NCI-H1092 (cell line): ENCODE measurements around the gene ALPI.

ENCODE experiments used
- DNase-seq: peaks from one replicate; lab custom pipeline; 2025; lab: John Stamatoyannopoulos, UW

ALPI gene

DNA sequence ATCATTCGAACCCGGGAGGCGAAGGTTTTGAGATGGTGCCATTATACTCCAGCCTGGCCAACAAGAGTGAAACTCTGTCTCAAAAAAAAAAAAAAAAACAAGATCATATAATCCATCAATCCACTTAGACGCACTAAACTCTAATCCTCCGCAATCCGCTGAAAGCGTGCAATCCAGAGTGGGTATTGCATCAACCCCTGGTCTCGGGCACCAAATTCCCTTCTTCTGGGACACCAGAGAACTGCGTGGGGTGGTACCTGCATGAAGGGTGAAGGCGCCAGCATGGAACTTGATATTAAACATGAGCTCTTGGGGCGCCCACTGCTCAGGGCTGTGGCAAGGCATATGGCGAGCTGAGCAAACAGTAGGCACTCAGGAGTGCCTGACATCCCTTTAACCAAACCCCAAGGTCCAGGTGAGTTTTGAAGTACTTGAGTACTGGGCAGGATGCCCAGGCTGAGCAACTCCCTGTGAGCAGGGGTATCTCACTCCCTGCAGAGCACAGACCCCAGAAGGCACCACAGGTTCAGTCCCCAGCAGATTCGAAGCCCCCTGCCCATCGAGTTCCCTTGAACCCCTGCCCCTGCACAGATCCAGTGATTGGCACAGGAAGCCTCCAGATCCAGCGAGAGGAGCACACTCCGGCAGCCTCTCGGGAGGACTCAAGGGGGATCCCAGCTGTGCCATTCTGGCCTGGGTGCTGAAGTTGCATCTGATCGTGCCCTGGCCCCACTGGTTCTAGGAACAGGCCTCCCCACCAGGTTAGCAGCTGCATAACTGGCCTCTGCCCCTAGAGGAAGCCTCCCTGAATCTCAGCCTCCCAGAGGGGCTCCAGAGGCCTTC is 8.0 kb downstream of the ALPI start:
- DNase-seq = no peak

DNA sequence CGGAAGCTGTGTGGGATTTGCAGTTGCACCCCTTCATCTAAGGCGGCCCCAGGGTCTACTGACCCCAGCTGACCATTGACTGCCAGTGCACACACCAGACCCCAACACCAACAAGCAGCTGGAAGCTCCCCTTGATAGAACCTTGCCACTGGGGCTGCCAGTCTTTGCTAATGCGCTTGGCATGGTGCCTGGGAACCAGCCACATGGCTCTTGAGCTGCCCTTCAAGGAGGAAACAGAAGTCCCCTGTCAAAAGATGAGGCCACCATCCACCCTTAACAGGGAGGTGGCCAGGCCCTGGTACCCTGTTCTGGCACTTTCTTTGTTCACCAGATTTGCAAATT is 8.6 kb downstream of the ALPI start:
- no peak for DNase-seq

DNA sequence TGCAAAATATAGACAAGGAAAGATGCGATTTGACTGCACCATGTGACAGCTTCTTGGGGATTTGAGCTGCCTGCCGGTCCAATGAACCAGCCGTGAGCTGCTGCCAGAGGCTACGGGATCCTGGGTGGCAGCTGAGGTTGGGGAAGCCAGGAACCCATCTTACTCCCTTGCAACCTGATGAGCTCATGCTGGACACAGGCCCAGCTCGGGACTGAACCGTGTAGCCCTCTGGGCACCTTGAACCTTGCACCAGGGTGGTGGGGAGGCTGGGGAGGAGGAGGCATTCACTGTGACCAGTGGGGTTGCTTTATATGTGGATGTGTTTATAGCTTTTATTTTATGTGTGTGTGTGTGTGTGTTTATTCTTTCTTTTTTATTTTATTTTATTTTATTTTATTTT is 9.1 kb downstream of the ALPI start:
- no peak for DNase-seq

DNA sequence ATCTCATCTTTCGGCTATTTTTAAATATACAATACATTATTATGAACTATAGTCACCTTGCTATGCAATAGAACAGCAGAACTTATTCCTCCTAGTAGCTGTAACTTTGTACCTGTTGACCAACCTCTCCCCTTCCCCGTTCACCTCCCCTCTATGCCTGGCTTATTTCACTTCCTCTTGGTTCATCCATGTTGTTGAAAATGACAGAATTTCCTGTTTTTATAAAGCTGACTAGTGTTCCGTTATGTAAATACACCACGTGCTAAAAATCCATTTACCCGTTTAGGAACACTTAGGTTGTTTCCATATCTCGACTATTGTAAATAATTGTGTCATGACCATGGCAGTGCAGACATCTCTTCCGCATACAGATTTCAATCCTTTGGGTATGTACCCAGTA is 10.3 kb downstream of the ALPI start:
- no peak for DNase-seq

DNA sequence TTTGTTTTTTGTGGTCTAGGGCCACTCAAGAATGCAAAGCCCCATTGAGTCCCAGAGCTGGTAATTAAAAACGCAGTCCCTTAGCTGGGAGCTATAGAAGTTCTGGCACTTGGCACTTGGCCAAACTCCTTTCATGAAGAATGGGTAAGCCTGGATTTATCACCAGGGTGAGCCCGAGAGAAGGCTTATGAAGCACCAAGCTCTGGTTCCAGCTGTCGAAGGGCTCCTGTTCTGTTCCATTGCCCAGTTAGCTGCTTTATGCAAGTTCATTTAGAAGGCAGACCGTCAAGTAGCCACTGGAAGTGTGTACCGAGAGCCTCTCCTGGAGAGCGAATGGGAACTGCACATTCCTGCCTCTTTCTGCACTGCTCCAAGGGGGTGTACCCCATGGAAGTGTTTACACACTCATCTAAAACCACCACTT is 17.5 kb downstream of the ALPI start:
- DNase-seq = peak; percentile 51

DNA sequence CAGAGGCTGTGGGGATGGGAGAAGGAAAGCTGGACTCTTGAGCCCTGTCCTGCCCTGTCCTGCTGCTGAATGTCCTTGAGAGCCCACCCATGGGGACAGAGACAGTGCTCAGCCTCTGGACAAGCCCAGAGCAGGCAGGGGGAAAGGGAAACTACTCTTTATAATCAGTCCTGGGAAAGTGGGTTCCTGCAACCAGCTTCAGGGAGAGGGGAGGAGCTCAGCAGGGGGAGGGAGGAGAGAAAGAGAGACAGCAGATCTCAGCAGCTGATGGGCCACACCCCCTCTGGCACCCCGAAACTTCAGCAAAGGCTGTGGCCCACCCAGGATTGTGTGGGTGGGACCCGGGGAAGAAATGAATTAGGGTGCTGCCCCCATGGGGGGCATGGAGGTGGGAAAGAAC is 20.1 kb downstream of the ALPI start:
- no peak for DNase-seq

DNA sequence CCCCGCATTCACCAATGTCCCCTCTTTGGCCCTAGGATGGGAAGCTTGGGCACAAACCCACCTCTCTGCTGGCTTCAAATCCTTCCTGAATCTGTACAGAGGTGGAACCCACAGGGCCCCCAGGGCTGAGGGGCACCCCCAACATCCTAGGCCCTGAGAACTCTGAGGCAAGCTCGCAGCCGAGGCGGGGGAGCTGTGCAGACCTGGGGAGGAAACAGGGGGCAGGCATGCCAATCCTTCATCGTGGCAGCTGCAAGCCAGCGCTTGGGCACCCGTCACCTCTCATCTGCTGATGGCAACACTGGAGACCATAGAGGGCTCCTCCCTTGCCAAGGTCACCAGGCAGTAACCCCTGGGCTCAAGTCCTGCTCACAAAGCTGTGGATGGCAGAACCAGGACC is 20.8 kb downstream of the ALPI start:
- DNase-seq = no peak

DNA sequence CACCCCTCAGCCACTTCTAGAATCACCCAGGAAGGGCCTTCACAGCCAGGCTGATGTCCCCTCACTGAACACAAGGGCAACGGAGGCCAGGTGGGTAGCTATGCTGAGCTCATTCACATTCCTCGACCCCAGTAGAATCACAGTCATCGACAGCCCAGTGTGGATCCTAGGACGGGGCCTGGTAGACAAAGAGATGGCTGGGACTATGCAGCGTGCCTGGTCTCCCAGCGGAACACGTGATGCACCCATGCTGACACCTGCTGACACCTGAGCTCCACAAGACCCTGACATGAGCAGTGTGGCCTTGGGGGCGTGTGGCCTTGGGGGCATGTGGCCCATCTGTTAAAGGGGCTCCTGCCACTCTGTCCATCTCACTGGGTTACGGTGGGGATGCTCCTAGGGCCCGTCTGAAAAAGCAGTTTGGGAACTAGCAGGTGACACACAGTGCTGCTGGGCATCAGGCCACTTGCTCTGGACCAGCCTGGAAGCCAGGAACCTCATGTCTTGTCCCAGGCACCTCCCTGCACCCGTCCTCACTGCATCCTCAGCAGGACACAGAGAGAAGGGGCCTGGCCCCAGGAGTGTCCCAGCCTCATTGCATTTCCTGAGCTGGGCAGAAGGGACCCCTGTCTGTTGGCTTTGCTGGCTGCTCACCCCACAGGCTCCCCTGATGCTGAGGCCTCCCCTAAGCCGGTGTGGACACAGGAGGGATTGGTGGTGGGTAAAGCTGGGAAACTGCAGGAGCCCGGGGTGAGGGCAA is 22.0 kb downstream of the ALPI start:
- no peak for DNase-seq

DNA sequence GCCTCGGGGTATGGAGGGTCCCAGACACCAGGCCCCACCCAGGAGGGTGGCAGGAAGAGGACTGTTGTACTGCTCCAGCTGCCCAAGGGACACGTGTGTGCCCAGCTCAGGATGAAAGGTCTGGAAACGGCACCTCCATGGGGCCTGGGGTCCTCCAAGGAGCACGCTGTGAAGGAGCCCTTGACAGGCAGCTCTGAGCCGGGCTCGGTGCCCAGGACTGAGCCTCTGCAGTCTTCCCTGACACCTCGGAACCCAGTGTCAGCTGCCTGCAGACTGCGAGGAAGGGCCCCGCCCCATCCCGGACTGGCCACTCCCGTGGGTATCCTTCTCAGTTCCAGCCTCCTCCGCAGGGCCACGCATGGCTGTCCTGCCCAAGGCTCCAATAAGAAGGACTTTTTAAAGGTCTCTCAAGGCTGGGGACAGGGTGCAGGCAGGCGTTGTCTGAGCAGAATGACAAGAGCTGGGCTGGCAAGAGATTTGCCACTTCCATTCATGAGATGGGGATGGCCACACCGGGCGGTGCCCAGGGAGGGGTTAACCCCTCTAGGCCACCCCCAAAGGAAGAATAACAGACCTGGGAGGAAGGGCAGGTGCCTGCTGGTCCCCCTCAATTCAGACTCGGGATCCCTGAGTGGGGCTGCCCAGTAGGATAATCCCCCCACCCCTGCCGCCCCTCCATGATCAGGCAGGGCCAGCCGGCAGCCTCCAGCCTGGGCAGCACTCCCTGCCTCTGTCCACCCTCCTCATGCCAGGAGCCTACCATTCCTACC is 22.8 kb downstream of the ALPI start:
- DNase-seq = no peak

DNA sequence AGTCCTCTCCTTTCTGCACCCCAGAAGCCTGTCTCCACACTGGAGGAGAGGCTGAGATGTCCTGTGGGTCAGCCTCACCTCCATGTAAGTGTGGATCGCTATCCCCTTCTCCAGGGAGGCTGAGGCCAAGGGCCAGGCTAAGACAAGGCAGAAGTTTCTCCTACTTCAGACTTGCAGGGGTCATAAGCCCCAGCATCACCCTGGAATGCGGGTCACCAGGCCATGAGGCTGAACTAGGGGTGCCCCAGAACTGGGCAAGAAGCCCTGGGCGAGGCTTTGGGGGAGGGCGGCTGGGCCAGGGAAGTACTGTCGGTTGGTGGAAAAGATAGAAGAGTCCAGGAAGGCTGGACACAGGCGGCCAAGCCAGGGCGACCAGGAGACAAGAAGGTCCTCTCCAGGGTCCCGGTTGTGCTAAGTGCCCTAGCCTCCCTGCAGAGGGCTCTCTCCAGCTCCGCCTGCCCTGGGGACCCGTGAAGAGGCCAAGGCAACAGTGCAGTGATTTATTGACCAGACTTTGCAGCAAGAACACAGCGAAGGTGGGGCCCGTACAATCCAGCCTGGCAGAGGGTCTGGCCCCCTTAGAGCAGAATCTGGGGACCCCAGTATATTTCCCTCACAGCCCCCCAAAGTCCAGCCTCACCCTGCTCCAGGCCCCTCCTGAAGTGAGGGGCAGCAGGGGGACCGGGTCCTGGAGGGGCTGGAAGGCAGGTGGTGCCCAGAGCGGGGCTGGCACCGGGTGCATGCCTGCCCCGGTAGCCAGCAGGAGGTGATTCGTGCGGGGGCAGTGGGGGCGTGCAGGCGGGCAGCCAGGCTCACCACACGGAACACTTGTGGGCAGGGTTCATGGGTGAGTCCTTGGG is 23.6 kb downstream of the ALPI start:
- DNase-seq = no peak

DNA sequence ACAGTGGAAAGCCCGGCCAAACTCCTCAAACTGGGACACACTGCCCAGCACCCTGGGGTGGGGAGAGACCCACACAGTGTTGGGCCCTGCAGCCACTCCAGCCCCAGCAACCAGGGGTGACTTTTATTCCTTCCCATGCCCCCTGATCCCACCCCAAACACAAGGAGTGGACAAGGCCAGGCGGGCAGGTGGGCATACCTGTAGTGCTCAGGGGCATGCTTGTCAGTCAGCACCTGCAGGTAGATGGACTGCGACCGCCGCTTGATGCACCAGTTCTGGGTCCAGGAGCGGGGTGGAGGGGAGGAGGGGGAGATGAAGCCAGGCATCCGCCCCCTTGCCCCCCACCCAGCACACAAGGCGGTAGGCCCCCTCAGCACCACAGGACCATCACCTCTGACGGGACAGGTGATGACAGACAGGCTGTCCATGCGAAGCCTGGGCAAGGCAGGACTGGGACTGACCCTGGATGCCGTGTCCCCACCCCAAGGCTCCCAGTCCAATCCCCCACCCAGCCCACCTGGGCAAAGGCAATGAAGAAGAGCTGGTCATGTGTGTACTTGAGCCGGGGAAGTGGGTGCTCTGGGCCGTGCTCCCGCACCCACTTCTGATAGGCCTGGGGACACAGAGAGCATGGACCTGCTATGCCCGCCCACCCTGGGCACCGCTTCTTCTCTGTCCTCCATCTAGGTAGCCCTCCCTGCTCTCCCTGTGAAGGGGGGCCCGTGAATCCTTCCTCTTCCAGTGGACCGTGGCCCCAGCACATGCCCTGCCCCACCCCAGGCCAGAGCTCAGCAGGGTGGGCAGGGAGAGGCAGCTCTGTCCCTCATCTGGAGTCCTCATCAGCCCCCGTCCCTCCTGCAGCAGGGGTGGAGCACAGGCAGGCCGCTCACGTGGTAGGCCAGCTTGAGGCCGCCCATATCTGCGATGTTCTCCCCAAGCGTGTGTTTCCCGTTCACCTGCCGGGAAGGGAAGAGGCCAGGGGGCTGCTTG is 24.5 kb downstream of the ALPI start:
- DNase-seq = no peak

DNA sequence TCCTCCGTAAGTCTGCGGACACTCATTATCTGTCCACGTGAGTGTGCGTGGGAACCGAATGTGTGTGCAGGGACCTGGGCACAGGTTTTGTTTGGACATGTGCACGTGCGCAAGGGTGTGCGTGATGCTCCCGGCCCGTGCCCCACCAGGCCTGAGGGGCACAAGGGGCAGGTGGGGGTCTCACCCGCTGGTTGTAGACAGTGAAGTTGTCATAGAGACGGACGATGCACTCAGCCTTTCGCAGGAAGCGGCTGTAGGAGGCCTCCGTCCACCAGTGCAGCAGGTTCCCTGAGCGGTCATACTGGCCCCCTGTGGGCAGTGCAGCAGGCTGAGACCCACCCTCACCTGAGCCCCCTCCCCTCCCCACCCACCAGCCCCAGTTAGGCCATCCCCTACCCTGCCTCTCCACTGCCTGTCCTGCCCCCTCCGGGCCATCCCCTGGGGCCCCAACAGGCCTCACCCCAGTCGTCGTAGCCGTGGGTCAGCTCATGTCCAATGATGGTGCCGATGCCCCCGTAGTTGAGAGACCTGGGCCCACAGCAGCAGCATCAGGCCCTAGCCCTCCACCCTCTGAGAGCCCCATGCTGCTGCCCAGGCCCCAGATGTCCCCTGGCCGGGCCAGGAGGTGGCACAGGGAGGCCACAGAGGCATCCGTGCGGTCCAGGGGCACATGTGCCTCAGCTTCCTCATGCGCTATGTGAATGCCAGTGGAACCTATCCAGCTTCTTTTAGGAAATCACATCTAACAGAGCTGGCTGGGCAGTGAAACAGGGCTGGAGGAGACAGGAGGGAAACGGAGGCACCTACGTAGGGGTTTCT is 25.6 kb downstream of the ALPI start:
- no peak for DNase-seq

DNA sequence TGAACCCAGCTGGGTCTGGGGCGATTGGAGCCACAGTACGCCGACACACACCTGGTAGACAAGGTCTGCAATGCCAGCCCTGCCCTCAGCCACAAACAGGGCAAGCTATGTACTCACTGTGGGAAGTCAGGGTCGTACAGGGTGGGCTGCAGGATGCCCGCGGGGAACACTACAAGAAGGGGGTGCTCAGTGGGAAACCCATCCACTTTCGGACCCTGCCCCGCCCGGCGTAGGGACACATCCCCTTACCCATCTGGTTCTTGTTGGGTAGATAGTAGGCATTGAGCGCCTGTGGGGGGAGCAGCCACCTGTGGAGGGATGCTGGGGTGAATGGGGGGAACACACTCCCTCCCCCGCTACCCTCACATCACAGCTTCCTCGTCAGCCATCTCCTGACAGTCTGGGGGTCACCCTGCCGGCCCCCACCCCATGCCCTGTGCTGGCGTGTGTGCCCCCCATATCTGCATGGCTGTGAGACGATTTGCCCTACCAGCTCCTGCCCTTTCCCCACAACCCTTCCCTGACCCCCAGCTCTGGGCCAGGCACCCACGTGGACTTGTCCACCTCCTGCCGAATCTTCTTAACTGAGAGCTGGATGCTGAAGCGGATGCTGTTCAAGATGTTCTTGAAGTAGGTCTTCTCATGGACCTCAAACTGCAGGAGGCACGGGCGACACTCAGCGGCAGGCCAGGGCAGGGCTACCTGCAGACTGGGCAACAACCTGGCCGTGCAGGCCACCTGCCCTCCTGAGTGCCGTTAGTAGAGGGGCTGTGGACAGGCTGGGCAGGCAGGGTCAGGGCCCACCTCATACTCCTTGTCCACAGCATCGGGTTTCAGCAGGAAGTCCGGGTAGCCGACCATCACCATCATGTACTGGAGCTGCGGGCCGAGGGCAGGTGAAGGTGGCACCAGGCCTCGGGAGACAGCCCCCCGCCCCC is 26.6 kb downstream of the ALPI start:
- no peak for DNase-seq

DNA sequence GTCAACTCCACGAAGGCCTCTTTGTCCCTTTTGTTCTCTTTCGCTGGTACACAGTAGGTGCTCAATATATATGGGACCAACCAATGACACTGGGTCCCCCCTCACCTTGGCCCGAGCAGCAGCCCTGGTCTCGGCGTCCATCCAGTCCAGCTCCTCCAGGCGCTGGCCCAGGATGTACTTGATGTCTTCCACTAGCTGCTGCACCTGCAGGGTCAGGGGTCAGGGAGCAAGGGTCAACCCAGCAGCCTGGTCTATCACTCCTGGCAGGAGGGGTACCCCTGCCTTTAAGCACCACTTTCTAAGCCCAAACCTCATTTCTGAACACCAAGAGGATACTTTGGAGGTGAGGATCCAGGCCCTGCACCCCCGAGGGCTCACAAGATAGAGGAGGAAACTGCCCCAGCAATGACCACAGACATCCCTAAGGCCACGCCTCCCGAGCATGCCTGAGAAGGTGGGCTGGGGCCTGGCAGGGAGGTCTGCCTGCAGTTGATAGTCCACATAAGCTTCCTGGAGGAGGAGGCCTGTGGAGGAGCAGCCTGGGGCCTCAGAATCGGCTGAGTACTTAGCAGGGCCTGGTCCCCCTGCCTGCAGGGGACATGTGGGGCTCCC is 27.5 kb downstream of the ALPI start:
- DNase-seq = no peak

DNA sequence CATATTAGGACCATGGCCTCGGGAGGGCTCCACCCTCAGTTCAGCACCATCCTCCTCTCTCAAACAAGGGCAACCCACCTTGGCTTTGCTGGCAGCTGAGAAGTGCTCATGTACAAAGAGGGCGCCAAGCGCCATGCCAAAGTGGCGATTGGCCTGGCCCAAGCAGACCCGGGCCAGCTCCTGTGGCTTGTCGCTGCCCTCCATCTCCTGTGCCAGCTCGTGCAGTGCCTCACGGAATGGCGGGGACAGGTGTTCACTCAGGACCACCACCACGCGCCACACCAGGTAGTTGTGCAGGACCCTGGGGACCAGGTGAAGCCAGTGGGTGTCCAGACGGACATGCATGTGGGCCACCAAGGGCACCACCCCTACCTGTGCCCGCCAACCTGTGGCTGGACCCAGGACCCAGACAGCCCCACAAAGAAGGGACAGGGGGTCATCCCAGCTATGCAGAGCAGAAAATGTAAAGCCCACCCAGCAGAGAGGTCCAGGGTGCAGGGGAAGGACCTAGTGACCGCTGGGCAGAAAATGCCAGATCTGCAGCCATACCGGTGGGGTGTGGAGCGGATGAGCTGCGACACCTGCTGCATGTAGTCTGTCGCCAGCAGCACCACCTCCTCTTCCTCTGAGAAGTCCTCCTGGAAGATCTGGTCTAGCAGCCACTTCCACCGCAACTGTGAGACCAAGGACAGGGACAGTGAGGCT is 28.1 kb downstream of the ALPI start:
- DNase-seq = no peak

DNA sequence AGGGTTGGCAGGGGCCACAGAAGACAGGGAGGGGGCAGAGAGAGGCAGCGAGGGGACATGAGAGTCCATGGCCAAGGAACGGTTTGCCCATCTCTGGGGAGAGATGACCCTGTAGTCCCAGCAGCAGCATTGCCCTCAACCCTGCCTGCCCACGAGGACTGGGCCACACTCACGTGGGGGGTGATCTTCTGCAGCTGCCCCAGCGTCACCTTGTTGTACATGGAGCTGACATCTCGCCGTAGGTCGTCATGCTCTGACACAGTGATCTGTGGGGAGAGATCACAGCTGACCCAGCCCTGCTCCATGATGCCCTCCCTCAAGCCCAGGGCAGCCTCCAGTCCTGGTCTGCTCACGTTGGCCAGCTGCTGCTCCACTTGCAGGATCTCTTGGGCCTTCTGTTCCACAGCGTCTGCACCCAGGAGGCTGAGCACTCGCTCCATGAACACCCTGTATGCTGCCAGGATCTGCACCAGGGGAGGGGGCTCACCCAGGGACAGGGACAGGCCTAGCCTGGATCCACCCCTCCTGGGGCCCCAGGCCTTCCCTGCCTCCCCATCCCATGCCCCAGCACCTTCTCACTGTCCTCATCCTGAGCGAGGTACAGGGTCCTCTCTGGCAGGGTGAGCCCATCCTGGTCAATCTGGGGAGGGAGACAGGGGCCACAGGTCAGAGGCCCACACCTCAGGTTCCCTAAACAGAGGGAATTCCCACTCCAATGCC is 28.8 kb downstream of the ALPI start:
- DNase-seq = no peak

DNA sequence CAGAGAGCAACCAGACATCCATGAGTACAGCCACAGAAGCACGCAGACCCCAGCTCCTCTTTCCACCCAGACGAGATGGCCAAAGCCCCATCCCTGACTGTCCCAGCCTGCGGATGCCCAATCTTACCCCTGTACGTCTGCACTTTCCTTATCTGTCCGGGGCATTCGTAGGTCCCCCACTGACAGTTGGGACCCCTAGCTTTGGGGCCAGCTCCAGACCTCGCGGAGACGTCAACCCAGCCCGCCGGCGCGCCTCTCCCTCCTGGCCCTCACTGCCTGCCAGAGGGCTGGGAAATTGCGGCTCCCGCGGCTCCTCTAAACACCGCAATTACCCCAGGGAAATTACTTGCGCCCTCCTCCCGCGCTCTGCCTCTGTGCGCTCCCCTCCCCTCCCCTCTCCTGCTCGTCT is 29.4 kb downstream of the ALPI start:
- no peak for DNase-seq
